SK-N-SH (cell line): Measurements from ENCODE around the gene TMEM163. TPM values are rescaled to one million over a fixed set of nuclear protein-coding genes. Genes with fewer than 3 reads are reported as not detected.

Source experiments
- CTCF ChIA-PET: fragments of 300-600, 350-600 bp; formaldehyde crosslinking; extraction: SDS; loops from one replicate; lab custom pipeline; 2021; lab: Yijun Ruan, JAX
- POLR2A ChIA-PET: fragments of 350-600 bp; sonication (Branson Sonifier 250); formaldehyde crosslinking; extraction: SDS; loops from one replicate; lab custom pipeline; 2020; ENCODE audit warnings: antibody characterized with exemption, inconsistent platforms; lab: Yijun Ruan, JAX
- DNase-seq: peaks from one replicate; pipeline ENCODE4 v3.0.0; 2012
- H2AFZ ChIP-seq: fragments of 200-600 bp; sonication (generic); 2 replicates; pipeline ENCODE4 v1.8.1; 2016; ENCODE audit warnings: antibody characterized with exemption, mild to moderate bottlenecking, low read depth
- H3F3A ChIP-seq: fragments of 200-600 bp; sonication (generic); replicated peaks from 2 replicates; pipeline ENCODE3; 2016; ENCODE audit warnings: antibody characterized with exemption, mild to moderate bottlenecking; ENCODE audit not compliant: insufficient read depth
- H3K27ac ChIP-seq, 2 experiments: fragments of 200-500 bp in 1 of 2; fragments of 200-600 bp in 1 of 2; sonication (Bioruptor generic) in 1 of 2; sonication (generic), shearing (Covaris generic) in 1 of 2; 2 replicates each; pipeline versions ENCODE4 v1.5.1 to v1.6.1; 2014 to 2016; ENCODE audit warnings: low read depth in 2 of 2, inconsistent platforms in 1 of 2, low read length in 1 of 2, mild to moderate bottlenecking in 1 of 2, mixed read lengths in 1 of 2
- H3K27me3 ChIP-seq: fragments of 200-600 bp; sonication (generic), shearing (Covaris generic); 2 replicates; pipeline ENCODE4 v1.6.1; 2016; ENCODE audit warnings: mixed run types; ENCODE audit not compliant: insufficient read depth
- H3K36me3 ChIP-seq, 2 experiments: fragments of 200-500 bp in 1 of 2; fragments of 200-600 bp in 1 of 2; sonication (Bioruptor generic) in 1 of 2; sonication (generic) in 1 of 2; replicated peaks in 1 of 2; 2 replicates each; pipeline versions ENCODE3 to v1.5.1; 2014 to 2016; ENCODE audit warnings: low read length in 1 of 2, mild to moderate bottlenecking in 1 of 2; ENCODE audit not compliant: insufficient read depth in 2 of 2, control insufficient read depth in 1 of 2
- H3K4me1 ChIP-seq, 2 experiments: fragments of 200-500 bp in 1 of 2; fragments of 200-600 bp in 1 of 2; sonication (Bioruptor generic) in 1 of 2; sonication (generic), shearing (Covaris generic) in 1 of 2; 2 replicates each; pipeline versions ENCODE4 v1.5.1 to v1.6.1; 2014 to 2016; ENCODE audit warnings: low read depth in 1 of 2, low read length in 1 of 2, mixed run types in 1 of 2; ENCODE audit not compliant: insufficient read depth in 2 of 2, control insufficient read depth in 1 of 2
- H3K4me2 ChIP-seq: fragments of 200-600 bp; sonication (generic), shearing (Covaris generic); 2 replicates; pipeline ENCODE4 v1.6.1; 2017; ENCODE audit warnings: mixed run types
- H3K4me3 ChIP-seq, 2 experiments: fragments of 200-500 bp in 1 of 2; fragments of 200-600 bp in 1 of 2; sonication (Bioruptor generic) in 1 of 2; sonication (generic), shearing (Covaris generic) in 1 of 2; 2 replicates each; pipeline versions ENCODE4 v1.5.1 to v1.8.1; 2014 to 2016; ENCODE audit warnings: low read depth in 2 of 2, inconsistent platforms in 1 of 2, low read length in 1 of 2, mild to moderate bottlenecking in 1 of 2, mixed read lengths in 1 of 2, moderate library complexity in 1 of 2
- H3K79me2 ChIP-seq: fragments of 200-600 bp; sonication (generic); 2 replicates; pipeline ENCODE4 v1.8.1; 2017; ENCODE audit warnings: mild to moderate bottlenecking; ENCODE audit not compliant: insufficient read depth
- H3K9ac ChIP-seq: fragments of 200-600 bp; sonication (generic); 2 replicates; pipeline ENCODE4 v1.6.1; 2017; ENCODE audit warnings: mixed run types
- H3K9me2 ChIP-seq: fragments of 200-600 bp; sonication (generic); 2 replicates; pipeline ENCODE4 v1.6.1; 2017; ENCODE audit warnings: mixed run types
- H3K9me3 ChIP-seq: fragments of 200-600 bp; sonication (generic); 2 replicates; pipeline ENCODE4 v1.6.1; 2017; ENCODE audit warnings: mixed run types, mild to moderate bottlenecking, moderate library complexity
- H4K20me1 ChIP-seq: fragments of 200-600 bp; sonication (generic); 2 replicates; pipeline ENCODE4 v1.6.1; 2017; ENCODE audit warnings: mild to moderate bottlenecking, mixed run types; ENCODE audit not compliant: insufficient read depth
- CHD2 ChIP-seq: fragments of 150-350 bp; IDR thresholded peaks from 2 replicates; pipeline ENCODE4 v1.6.1; 2018; ENCODE audit warnings: low read length; ENCODE audit not compliant: partially characterized antibody
- ELF1 ChIP-seq: IDR thresholded peaks from 2 replicates; pipeline ENCODE4 v1.4.0; 2012
- EP300 ChIP-seq, 2 experiments: IDR thresholded peaks; 2 replicates each; pipeline versions ENCODE4 v1.4.0 to v1.6.1; 2012; ENCODE audit warnings: borderline replicate concordance in 1 of 2, low read depth in 1 of 2, low read length in 1 of 2
- FOSL2 ChIP-seq: IDR thresholded peaks from 2 replicates; pipeline ENCODE4 v1.4.0; 2012; ENCODE audit warnings: low read depth, mild to moderate bottlenecking, moderate library complexity, borderline replicate concordance
- MEF2A ChIP-seq: IDR thresholded peaks from 2 replicates; pipeline ENCODE4 v1.4.0; 2012; ENCODE audit warnings: low read depth, borderline replicate concordance
- MXI1 ChIP-seq: IDR thresholded peaks from 2 replicates; pipeline ENCODE4 v1.6.1; 2012; ENCODE audit warnings: mild to moderate bottlenecking, low read depth, low read length, improper control_type of control experiment
- POLR2AphosphoS5 ChIP-seq: IDR thresholded peaks from 2 replicates; pipeline ENCODE4 v1.6.1; 2012; ENCODE audit warnings: low read depth, low read length
- RFX5 ChIP-seq: IDR thresholded peaks from 2 replicates; pipeline ENCODE4 v1.6.1; 2012; ENCODE audit warnings: mild to moderate bottlenecking, improper control_type of control experiment, low read length
- RXRA ChIP-seq: IDR thresholded peaks from 2 replicates; pipeline ENCODE4 v1.4.0; 2012; ENCODE audit warnings: low read depth, mild to moderate bottlenecking, borderline replicate concordance
- SIN3A ChIP-seq: IDR thresholded peaks from 2 replicates; pipeline ENCODE4 v1.6.1; 2012; ENCODE audit warnings: low read depth, mild to moderate bottlenecking, low read length, moderate library complexity, borderline replicate concordance
- SMC3 ChIP-seq: IDR thresholded peaks from 2 replicates; pipeline ENCODE4 v1.6.1; 2012; ENCODE audit warnings: low read depth, low read length, improper control_type of control experiment
- TAF1 ChIP-seq: IDR thresholded peaks from 2 replicates; pipeline ENCODE4 v1.6.1; 2012; ENCODE audit warnings: low read depth, mild to moderate bottlenecking, low read length, moderate library complexity, borderline replicate concordance
- TEAD4 ChIP-seq: IDR thresholded peaks from 2 replicates; pipeline ENCODE4 v1.4.0; 2012; ENCODE audit warnings: mild to moderate bottlenecking, borderline replicate concordance; ENCODE audit not compliant: insufficient read depth
- YY1 ChIP-seq: IDR thresholded peaks from 2 replicates; pipeline ENCODE4 v1.4.0; 2012; ENCODE audit warnings: low read depth, mild to moderate bottlenecking
- WGBS: methylation state at CpG from one replicate; pipeline ENCODE4 v1.1.6; 2017; ENCODE audit warnings: low lambda C conversion rate; 5-methylcytosine and 5-hydroxymethylcytosine counted together
- polyA plus RNA-seq, 3 experiments: library from polyadenylated mRNA; depleted of rRNA; stranded (reverse); fragments of >200 nt; gene quantifications; 2 replicates each; pipeline ENCODE4 v1.2.3, GENCODE V29; 2012
- TF ChIP-seq, protein P1 (sequence below): IDR thresholded peaks from 2 replicates; pipeline ENCODE4 v1.6.1; 2012; ENCODE audit warnings: mild to moderate bottlenecking, low read depth, low read length, moderate library complexity
- TF ChIP-seq, protein P2 (sequence below): IDR thresholded peaks from 2 replicates; pipeline ENCODE4; 2012
- TF ChIP-seq, protein P3 (sequence below): fragments of 150-350 bp; IDR thresholded peaks from 2 replicates; pipeline ENCODE4 v1.6.1; 2017; ENCODE audit warnings: antibody characterized with exemption, low read length, low read depth, borderline replicate concordance
- TF ChIP-seq, protein P4 (sequence below): IDR thresholded peaks from 2 replicates; pipeline ENCODE4 v1.4.0; 2012; ENCODE audit warnings: low read depth, borderline replicate concordance
- TF ChIP-seq, protein P5 (sequence below): IDR thresholded peaks from 2 replicates; pipeline ENCODE4 v1.4.0; 2012; ENCODE audit warnings: low read depth
- TF ChIP-seq, protein P6 (sequence below): IDR thresholded peaks from 2 replicates; pipeline ENCODE4 v1.4.0; 2012; ENCODE audit warnings: low read depth, borderline replicate concordance

TMEM163 gene
- polyA plus RNA-seq, 1 of the 3 experiments (the other 2 are of a cell fraction) = not detected

DNA sequence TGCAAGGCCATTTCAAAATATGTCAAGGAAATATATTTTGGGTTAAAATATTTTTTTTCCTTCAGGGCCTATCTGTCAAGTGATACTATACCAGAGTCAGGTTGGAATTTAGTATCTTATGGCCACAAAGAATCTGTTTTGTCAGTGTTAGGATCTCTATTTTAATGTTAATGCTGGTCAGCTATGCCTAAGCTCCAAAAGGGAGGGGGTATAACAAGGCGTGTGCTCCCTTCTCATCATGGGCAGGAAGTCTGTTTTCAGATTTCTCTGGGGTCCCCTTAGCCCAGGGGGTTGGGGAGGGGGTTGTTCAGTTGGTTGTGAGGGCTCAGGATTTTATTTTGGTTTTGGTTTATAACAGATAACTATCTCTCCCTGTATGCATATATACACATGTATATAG, 126.4 kb downstream of the TMEM163 start:
- Histone ChIP-seq H3F3A (no peaks in the 10 kb centered on the region), H3K9me3 (no peaks in the 10 kb centered on the region), H3K79me2 (no peaks in the 10 kb centered on the region), H2AFZ (no peak overlapping the region), H3K9ac (no peak overlapping the region), H3K27ac (no peak overlapping the region), H3K4me1 (no peaks in the 10 kb centered on the region; a peak in 1 of 4 replicates), H3K4me3 (no peak overlapping the region), H4K20me1 (no peaks in the 10 kb centered on the region), H3K27me3 (no peaks in the 10 kb centered on the region), H3K4me2 (no peak overlapping the region), H3K36me3 (no peaks in the 10 kb centered on the region), H3K9me2 (no peaks in the 10 kb centered on the region)
- 7% methylated on average over 1 of the region's 1 CpG for whole genome bisulfite sequencing
- DNase-seq = no peak
- ChIA-PET POLR2A (no interaction called here), CTCF (no interaction called here)
- TF ChIP-seq, protein P1, sequence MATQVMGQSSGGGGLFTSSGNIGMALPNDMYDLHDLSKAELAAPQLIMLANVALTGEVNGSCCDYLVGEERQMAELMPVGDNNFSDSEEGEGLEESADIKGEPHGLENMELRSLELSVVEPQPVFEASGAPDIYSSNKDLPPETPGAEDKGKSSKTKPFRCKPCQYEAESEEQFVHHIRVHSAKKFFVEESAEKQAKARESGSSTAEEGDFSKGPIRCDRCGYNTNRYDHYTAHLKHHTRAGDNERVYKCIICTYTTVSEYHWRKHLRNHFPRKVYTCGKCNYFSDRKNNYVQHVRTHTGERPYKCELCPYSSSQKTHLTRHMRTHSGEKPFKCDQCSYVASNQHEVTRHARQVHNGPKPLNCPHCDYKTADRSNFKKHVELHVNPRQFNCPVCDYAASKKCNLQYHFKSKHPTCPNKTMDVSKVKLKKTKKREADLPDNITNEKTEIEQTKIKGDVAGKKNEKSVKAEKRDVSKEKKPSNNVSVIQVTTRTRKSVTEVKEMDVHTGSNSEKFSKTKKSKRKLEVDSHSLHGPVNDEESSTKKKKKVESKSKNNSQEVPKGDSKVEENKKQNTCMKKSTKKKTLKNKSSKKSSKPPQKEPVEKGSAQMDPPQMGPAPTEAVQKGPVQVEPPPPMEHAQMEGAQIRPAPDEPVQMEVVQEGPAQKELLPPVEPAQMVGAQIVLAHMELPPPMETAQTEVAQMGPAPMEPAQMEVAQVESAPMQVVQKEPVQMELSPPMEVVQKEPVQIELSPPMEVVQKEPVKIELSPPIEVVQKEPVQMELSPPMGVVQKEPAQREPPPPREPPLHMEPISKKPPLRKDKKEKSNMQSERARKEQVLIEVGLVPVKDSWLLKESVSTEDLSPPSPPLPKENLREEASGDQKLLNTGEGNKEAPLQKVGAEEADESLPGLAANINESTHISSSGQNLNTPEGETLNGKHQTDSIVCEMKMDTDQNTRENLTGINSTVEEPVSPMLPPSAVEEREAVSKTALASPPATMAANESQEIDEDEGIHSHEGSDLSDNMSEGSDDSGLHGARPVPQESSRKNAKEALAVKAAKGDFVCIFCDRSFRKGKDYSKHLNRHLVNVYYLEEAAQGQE = no peak
- no peak for TF ChIP-seq MXI1
- no peak for TF ChIP-seq SIN3A
- TF ChIP-seq, protein P2, sequence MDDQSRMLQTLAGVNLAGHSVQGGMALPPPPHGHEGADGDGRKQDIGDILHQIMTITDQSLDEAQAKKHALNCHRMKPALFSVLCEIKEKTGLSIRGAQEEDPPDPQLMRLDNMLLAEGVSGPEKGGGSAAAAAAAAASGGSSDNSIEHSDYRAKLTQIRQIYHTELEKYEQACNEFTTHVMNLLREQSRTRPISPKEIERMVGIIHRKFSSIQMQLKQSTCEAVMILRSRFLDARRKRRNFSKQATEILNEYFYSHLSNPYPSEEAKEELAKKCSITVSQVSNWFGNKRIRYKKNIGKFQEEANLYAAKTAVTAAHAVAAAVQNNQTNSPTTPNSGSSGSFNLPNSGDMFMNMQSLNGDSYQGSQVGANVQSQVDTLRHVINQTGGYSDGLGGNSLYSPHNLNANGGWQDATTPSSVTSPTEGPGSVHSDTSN = no peak
- no peak for TF ChIP-seq RFX5
- TF ChIP-seq, protein P3, sequence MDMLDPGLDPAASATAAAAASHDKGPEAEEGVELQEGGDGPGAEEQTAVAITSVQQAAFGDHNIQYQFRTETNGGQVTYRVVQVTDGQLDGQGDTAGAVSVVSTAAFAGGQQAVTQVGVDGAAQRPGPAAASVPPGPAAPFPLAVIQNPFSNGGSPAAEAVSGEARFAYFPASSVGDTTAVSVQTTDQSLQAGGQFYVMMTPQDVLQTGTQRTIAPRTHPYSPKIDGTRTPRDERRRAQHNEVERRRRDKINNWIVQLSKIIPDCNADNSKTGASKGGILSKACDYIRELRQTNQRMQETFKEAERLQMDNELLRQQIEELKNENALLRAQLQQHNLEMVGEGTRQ = no peak
- TF ChIP-seq MEF2A = no peak
- TF ChIP-seq, protein P4, sequence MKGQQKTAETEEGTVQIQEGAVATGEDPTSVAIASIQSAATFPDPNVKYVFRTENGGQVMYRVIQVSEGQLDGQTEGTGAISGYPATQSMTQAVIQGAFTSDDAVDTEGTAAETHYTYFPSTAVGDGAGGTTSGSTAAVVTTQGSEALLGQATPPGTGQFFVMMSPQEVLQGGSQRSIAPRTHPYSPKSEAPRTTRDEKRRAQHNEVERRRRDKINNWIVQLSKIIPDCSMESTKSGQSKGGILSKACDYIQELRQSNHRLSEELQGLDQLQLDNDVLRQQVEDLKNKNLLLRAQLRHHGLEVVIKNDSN = no peak
- TF ChIP-seq ELF1 = no peak
- TF ChIP-seq YY1 = no peak
- no peak for TF ChIP-seq RXRA
- TF ChIP-seq POLR2AphosphoS5 = no peak
- TF ChIP-seq SMC3 = no peak
- TF ChIP-seq, protein P5, sequence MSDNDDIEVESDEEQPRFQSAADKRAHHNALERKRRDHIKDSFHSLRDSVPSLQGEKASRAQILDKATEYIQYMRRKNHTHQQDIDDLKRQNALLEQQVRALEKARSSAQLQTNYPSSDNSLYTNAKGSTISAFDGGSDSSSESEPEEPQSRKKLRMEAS = no peak
- no peak for TF ChIP-seq TEAD4
- TF ChIP-seq, protein P6, sequence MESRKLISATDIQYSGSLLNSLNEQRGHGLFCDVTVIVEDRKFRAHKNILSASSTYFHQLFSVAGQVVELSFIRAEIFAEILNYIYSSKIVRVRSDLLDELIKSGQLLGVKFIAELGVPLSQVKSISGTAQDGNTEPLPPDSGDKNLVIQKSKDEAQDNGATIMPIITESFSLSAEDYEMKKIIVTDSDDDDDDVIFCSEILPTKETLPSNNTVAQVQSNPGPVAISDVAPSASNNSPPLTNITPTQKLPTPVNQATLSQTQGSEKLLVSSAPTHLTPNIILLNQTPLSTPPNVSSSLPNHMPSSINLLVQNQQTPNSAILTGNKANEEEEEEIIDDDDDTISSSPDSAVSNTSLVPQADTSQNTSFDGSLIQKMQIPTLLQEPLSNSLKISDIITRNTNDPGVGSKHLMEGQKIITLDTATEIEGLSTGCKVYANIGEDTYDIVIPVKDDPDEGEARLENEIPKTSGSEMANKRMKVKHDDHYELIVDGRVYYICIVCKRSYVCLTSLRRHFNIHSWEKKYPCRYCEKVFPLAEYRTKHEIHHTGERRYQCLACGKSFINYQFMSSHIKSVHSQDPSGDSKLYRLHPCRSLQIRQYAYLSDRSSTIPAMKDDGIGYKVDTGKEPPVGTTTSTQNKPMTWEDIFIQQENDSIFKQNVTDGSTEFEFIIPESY = no peak
- no peak for TF ChIP-seq CHD2
- TF ChIP-seq TAF1 = no peak
- no peak for TF ChIP-seq EP300 (IDR thresholded peaks at IDR 0.05; ENCODE audit: borderline replicate concordance in 1 of 2, low read depth in 1 of 2, low read length in 1 of 2)
- TF ChIP-seq FOSL2 = no peak
